ENCODE results near the gene BATF. TPM values are rescaled to one million over a fixed set of nuclear protein-coding genes. Genes with fewer than 3 reads are reported as not detected.

Gene BATF
- total RNA-seq, 1 donor from 2014 or later, result 160 TPM

DNA sequence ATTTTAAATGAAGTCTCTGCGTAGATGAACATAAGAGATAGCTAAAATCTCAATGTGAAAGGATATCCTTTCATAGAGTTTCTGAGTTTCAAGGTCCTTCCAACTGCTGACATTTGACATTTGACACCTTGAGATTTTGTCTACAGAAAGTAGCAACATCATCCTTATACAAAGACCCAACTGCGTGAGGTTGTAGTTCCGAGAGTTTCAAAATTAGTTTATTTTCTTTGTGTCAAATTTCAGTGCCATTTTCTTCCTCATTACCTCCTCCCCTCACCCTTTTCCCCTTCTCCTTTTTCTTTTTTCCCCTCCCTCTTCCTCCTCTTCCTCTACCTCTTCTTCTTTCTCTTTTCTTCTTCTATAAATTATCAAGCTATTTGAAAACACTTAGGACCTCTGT, 26.9 kb upstream of the BATF start:
- no peaks in the 10 kb centered on the region for H3K9me3 Mint-ChIP-seq
- no peaks in the 10 kb centered on the region for H3K27me3 Mint-ChIP-seq
- peak overlapping the region; percentile 15 for H3K27ac Mint-ChIP-seq
- CTCF ChIA-PET, result interaction anchor here (1.0 to 1.2 kb wide), 4 partner anchors 10 to 82 kb away, joined by 3 to 4 read pairs (median 3); no protein-coding TSS in a partner anchor
- TF ChIP-seq, protein P1, sequence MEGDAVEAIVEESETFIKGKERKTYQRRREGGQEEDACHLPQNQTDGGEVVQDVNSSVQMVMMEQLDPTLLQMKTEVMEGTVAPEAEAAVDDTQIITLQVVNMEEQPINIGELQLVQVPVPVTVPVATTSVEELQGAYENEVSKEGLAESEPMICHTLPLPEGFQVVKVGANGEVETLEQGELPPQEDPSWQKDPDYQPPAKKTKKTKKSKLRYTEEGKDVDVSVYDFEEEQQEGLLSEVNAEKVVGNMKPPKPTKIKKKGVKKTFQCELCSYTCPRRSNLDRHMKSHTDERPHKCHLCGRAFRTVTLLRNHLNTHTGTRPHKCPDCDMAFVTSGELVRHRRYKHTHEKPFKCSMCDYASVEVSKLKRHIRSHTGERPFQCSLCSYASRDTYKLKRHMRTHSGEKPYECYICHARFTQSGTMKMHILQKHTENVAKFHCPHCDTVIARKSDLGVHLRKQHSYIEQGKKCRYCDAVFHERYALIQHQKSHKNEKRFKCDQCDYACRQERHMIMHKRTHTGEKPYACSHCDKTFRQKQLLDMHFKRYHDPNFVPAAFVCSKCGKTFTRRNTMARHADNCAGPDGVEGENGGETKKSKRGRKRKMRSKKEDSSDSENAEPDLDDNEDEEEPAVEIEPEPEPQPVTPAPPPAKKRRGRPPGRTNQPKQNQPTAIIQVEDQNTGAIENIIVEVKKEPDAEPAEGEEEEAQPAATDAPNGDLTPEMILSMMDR (IDR thresholded peaks at IDR 0.05), result no peak
- intact Hi-C loops (cut with micrococcal nuclease), result no loop called here
- H3K4me1 Mint-ChIP-seq, result peaks cover 68% of the 10 kb centered on the region
- POLR2A ChIA-PET, result interaction anchor here (0.6 to 10.1 kb wide), 9 partner anchors 13 to 431 kb away, joined by 3 to 132 read pairs (median 4); partner anchors contain the start of gene ACYP1
- H3K4me3 Mint-ChIP-seq, result no peak overlapping the region
- ATAC-seq (ENCODE audit: low read depth) (no peak), DNase-seq (no peak)
- no peaks in the 10 kb centered on the region for H3K36me3 Mint-ChIP-seq (ENCODE audit: low read depth)

DNA sequence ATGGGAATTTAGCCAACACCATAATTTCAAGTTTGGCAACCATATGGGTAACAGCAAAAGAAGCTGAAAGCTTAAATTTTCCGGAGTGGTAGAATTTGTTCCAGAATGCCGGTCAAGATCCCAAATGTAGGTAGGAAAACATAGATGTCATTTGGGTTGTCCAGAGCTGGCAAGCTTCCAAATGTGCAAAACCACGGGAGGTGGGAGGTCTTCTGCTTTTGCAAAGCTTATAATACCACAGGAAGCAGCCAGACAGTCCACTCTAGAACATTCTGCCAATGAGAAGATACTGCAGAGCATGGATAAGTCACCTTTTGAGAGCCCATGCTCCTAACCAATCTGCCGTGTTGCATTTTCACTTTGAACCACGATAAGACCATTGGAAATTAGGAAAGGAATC, 26.4 kb upstream of the BATF start:
- H3K27me3 Mint-ChIP-seq, result no peaks in the 10 kb centered on the region
- H3K27ac Mint-ChIP-seq, result peak overlapping the region; percentile 15
- ATAC-seq (ENCODE audit: low read depth) (no peak), DNase-seq (no peak)
- H3K36me3 Mint-ChIP-seq (ENCODE audit: low read depth), result no peaks in the 10 kb centered on the region
- intact Hi-C loops (cut with micrococcal nuclease), result loop anchor here (2.0 kb wide), 1 partner anchor 65 kb away; no protein-coding TSS in a partner anchor
- POLR2A ChIA-PET, result interaction anchor here (1.1 to 10.1 kb wide), 6 partner anchors 18 to 163 kb away, joined by 3 to 132 read pairs (median 6); no protein-coding TSS in a partner anchor
- TF ChIP-seq, protein P1 (IDR thresholded peaks at IDR 0.05), result no peak
- no peaks in the 10 kb centered on the region for H3K9me3 Mint-ChIP-seq
- CTCF ChIA-PET, result interaction anchor here (1.0 to 3.2 kb wide), 6 partner anchors 19 to 65 kb away, joined by 3 to 22 read pairs (median 4); no protein-coding TSS in a partner anchor
- peaks cover 68% of the 10 kb centered on the region for H3K4me1 Mint-ChIP-seq
- H3K4me3 Mint-ChIP-seq, result no peak overlapping the region

DNA sequence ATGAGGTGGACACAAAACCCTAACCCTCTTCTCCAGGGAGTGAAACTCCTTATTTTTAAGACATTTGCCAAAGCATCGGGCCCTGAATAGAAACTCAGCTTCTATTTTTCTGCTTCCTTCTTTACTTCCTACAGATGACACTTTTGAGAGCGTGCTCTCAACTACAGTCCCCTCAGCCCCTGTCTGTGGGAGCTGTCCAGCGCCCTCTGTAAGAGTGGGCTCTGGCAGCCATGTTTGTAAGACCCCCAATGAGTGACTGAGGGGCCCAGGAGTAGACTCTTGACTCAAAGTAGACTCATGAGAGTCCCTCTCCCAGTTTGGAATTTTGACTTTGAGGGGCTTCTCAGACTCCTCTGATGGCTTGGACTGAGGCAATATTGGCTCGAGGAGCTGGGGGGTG, 25.5 kb upstream of the BATF start:
- intact Hi-C loops (cut with micrococcal nuclease), result loop anchor here (1.0 to 2.0 kb wide), 2 partner anchors 19 to 64 kb away; no protein-coding TSS in a partner anchor
- DNase-seq, result no peak
- no peak for ATAC-seq (ENCODE audit: low read depth)
- POLR2A ChIA-PET, result interaction anchor here (1.0 to 10.1 kb wide), 9 partner anchors 10 to 370 kb away, joined by 3 to 132 read pairs (median 6); partner anchors contain the start of gene NEK9
- peak overlapping the region; percentile 46 for H3K4me3 Mint-ChIP-seq
- peak overlapping the region; percentile 77 for H3K27ac Mint-ChIP-seq
- no peaks in the 10 kb centered on the region for H3K36me3 Mint-ChIP-seq (ENCODE audit: low read depth)
- no peaks in the 10 kb centered on the region for H3K9me3 Mint-ChIP-seq
- H3K4me1 Mint-ChIP-seq, result peaks cover 66% of the 10 kb centered on the region
- no peaks in the 10 kb centered on the region for H3K27me3 Mint-ChIP-seq
- TF ChIP-seq, protein P1 (IDR thresholded peaks at IDR 0.05), result no peak
- CTCF ChIA-PET, result interaction anchor here (1.0 to 3.2 kb wide), 8 partner anchors 8 to 64 kb away, joined by 3 to 22 read pairs (median 4); no protein-coding TSS in a partner anchor

DNA sequence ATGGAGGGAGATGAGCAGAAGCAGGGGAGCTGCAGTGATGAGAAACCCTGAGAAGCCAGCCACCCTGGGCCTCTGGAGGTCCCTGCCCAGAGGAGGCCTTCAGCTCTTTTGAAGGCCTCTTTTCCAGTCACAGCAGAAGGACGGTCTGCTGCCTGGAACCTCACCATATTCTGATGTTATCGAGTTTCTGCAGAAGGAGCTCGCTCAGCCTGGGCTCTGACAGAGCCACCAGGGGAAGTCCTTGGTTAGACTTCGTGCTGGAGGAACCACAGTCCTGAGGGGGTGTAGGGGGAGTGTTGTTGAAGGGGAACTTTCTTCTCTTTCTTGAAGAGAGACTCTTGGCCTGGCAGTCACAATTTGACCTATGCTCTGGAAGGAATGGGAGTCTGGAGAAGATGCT, 25.1 kb upstream of the BATF start:
- TF ChIP-seq, protein P1 (IDR thresholded peaks at IDR 0.05), result no peak
- peaks cover 65% of the 10 kb centered on the region for H3K4me1 Mint-ChIP-seq
- H3K4me3 Mint-ChIP-seq, result peak overlapping the region; percentile 46
- H3K9me3 Mint-ChIP-seq, result no peaks in the 10 kb centered on the region
- DNase-seq (no peak), ATAC-seq (ENCODE audit: low read depth) (peak; percentile 71)
- no peaks in the 10 kb centered on the region for H3K27me3 Mint-ChIP-seq
- no peaks in the 10 kb centered on the region for H3K36me3 Mint-ChIP-seq (ENCODE audit: low read depth)
- CTCF ChIA-PET, result interaction anchor here (1.0 to 3.2 kb wide), 9 partner anchors 8 to 157 kb away, joined by 3 to 22 read pairs (median 4); no protein-coding TSS in a partner anchor
- POLR2A ChIA-PET, result interaction anchor here (0.6 to 10.1 kb wide), 10 partner anchors 10 to 371 kb away, joined by 3 to 132 read pairs (median 6); partner anchors contain the start of gene NEK9
- peak overlapping the region; percentile 77 for H3K27ac Mint-ChIP-seq
- intact Hi-C loops (cut with micrococcal nuclease), result loop anchor here (1.0 to 2.0 kb wide), 2 partner anchors 18 to 64 kb away; no protein-coding TSS in a partner anchor

DNA sequence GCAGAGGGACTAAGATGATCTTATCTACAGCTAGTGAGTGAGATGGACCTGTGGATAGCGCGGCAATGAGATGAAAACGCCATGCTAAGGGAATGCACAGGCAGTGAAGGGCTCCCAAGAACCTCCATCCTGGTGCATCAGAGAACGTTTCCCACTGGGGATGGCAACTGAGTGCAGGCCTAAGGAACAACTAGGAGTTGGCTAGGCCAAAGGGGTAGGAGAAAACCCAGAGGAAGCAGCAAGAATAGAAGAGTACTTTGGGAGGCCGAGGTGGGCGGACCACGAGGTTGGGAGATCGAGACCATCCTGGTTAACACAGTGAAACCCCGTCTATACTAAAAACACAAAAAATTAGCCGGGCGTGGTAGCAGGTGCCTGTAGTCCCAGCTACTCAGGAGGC, 24.6 kb upstream of the BATF start:
- peak; percentile 14 for ATAC-seq (ENCODE audit: low read depth)
- H3K27ac Mint-ChIP-seq, result peak overlapping the region; percentile 77
- H3K36me3 Mint-ChIP-seq (ENCODE audit: low read depth), result no peaks in the 10 kb centered on the region
- intact Hi-C loops (cut with micrococcal nuclease), result loop anchor here (1.0 to 2.0 kb wide), 2 partner anchors 18 to 63 kb away; no protein-coding TSS in a partner anchor
- ChIA-PET POLR2A (interaction anchor here (0.6 to 10.1 kb wide), 10 partner anchors 11 to 371 kb away, joined by 3 to 132 read pairs (median 6); partner anchors contain the start of gene NEK9), CTCF (interaction anchor here (0.9 to 3.2 kb wide), 8 partner anchors 9 to 192 kb away, joined by 3 to 22 read pairs (median 4); no protein-coding TSS in a partner anchor)
- DNase-seq, result no peak
- no peaks in the 10 kb centered on the region for H3K27me3 Mint-ChIP-seq
- peak overlapping the region; percentile 46 for H3K4me3 Mint-ChIP-seq
- peaks cover 60% of the 10 kb centered on the region for H3K4me1 Mint-ChIP-seq
- H3K9me3 Mint-ChIP-seq, result no peaks in the 10 kb centered on the region
- TF ChIP-seq, protein P1 (IDR thresholded peaks at IDR 0.05), result no peak
